ENCODE measurements around the gene FGF5.

GRCh38 chr4:80231180-80231579 is 35.3 kb upstream of the FGF5 start:
- TF ChIP-seq, protein P1, sequence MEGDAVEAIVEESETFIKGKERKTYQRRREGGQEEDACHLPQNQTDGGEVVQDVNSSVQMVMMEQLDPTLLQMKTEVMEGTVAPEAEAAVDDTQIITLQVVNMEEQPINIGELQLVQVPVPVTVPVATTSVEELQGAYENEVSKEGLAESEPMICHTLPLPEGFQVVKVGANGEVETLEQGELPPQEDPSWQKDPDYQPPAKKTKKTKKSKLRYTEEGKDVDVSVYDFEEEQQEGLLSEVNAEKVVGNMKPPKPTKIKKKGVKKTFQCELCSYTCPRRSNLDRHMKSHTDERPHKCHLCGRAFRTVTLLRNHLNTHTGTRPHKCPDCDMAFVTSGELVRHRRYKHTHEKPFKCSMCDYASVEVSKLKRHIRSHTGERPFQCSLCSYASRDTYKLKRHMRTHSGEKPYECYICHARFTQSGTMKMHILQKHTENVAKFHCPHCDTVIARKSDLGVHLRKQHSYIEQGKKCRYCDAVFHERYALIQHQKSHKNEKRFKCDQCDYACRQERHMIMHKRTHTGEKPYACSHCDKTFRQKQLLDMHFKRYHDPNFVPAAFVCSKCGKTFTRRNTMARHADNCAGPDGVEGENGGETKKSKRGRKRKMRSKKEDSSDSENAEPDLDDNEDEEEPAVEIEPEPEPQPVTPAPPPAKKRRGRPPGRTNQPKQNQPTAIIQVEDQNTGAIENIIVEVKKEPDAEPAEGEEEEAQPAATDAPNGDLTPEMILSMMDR (conservative IDR thresholded peaks at IDR 0.05; ENCODE audit: low read depth, low read length): no peak
- TF ChIP-seq EZH2 (IDR thresholded peaks at IDR 0.05; ENCODE audit: low read length, unreplicated experiment) (no peak), EZH2phosphoT487 (IDR thresholded peaks at IDR 0.05; ENCODE audit: borderline replicate concordance, low read length) (no peak)
